NCI-H2029 treated with DMSO at 0.1 percent for 48 hours (cell line): Measurements from ENCODE around the gene GATA3.
"Not testable (repeated sequence)": the region's sequence is repeated elsewhere in the genome, so short reads cannot be mapped to it uniquely, and the experiment has no call there.

Experiments
- DNase-seq: peaks from one replicate; lab custom pipeline; 2025; lab: John Stamatoyannopoulos, UW

Gene GATA3

DNA sequence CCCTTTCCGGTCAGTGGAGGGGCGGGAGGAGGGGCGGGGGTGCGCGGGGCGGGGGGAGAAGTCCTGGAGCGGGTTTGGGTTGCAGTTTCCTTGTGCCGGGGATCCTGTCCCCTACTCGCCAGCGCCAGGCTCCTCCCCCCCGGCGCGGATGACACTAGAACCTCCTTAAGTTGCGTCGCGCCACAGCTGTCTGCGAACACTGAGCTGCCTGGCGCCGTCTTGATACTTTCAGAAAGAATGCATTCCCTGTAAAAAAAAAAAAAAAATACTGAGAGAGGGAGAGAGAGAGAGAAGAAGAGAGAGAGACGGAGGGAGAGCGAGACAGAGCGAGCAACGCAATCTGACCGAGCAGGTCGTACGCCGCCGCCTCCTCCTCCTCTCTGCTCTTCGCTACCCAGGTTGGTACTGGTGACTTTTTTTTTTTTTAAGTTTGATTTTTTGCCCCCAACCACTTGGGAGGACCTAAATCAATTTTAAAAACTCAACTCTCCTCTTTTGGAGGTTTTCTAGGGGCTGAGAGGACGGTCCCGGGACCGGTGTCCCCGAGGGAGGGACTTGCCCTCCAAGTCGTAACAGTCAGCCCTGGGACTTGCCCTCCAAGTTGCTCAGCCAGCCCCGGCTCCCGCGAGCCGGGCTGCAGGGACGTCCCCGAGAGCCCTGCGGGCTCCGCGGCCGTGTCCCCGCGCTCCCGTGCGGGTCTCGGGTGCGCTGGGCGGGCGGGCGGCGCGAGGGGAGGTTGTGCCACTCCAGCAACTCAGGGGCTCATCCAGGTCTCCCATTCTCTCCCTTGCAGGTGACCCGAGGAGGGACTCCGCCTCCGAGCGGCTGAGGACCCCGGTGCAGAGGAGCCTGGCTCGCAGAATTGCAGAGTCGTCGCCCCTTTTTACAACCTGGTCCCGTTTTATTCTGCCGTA is at the start of gene GATA3:
GATA3 (plus strand) TSS at position 195 of the 914 bp plus-strand sequence. CDS start 968 bp downstream, outside the sequence.
- no peak for DNase-seq

DNA sequence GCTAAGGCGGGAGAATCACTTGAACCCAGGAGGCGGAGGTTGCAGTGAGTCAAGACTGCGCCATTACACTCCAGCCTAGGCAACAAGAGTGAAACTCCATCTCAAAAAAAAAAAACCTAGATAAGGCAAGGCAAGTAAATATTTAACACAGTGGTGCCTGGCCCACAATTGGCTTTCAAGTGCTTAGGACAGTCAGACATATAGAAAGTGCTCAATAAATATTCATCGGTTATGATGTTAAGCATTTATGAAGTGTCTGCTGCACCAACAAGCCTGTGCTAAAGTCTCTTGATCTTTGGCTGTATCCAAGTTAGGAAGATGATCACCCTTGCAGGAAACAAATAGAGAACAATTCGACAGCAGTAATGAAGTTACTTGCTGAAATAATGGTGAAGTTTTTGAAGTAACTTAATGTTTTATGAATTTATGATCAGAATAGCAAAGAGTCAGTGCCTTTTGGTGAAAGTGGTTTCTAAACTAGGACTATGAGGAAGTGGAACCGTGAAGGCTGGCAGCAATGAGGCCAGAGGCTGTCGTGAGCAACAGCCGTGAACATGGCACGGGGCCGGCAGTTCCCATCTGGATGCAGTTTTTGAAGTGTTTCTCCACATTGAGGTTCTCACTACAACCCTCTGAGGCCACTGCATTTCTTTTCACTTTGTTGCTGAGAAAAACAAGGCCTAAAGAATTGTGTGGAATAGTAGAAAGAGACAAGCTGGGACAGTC is 48.1 kb upstream of the GATA3 start:
- no peak for DNase-seq

DNA sequence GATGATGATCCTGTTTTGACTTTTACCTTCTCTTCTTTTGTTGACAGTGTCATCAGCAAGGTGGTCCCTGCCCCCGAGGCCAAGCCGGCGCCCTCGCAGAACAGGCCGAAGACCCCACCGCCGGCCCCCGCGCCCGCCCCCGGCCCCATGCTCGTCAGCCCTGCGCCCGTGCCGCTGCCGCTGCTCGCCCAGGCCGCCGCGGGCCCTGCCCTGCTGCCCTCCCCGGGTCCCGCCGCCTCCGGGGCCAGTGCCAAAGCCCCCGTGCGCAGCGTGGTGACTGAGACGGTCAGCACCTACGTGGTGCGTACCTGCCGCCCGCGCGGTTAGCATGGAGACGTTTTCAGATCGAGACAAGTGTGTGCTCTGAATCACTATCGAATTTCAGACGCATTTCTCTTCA is 45.5 kb upstream of the GATA3 start:
- no peak for DNase-seq

DNA sequence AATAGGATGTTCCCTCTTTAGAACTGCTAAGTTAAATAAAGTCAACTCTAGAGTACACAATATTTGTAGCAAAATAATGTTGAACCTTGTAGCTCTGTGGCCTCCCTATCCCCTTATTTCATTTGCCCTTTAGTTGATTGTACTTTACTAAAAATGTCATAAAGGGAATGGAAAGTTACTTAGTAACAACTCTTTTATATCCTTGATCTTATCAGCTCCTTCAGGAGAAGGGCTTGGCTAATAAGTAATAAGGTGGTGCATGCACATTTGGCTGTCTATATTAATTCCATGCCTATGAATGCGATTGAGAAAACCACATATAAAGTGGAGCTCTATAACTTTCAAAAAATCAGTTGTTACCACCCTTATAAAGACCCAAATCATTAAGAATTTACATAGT is 41.5 kb upstream of the GATA3 start:
- no peak for DNase-seq

DNA sequence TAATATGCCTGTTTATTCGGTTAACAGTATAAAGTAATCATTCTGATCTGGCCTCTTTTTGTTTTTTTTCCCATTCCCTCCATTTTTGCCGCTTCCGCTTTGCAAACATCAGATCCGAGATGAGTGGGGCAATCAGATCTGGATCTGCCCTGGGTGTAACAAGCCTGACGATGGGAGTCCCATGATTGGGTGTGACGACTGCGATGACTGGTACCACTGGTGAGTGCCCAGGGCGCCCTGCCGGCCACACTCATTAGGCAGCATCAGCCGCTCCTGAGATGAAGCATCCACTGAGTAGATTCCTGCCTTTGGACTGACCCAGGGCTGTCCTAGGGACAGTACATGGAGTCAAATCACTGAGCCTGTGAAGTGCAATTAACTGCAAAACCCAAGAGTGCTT is 40.9 kb upstream of the GATA3 start:
- no peak for DNase-seq

DNA sequence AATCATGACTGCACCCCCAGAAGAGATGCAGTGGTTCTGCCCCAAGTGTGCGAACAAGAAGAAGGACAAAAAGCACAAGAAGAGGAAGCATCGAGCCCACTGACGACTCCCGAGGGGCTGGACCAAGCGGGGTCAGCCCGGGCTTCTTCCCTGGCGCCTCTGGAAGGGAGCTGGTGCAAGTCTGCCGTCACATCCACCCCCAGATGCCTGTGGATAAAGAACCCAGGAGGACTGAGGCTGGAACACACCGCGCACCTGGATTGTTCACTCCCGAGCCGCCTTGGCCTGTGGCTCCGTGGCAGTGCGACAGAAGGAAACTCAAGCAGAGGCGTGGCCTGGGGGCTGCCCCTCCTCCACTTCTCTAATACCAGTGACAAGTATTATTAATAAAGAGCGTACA is 39.8 kb upstream of the GATA3 start:
- no peak for DNase-seq

DNA sequence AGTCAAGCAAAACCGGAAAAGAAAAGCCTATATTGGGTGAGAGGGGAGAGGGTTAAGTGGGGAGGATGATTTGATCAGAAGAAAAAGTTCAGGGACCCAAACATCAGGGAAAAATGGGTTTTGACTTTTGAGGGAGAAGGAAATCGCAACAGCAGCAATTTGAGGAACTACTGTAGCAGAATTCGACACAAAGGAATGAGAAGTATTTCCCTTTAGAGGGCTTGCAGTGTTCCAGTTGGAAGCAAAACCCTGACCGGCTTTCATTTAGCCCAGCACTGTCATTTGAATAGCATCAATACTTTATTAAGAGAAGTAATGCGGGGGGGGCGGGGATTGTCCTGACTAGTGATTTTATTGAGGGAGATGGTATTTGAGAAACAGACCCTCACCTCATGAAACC is 37.2 kb upstream of the GATA3 start:
- no peak for DNase-seq

DNA sequence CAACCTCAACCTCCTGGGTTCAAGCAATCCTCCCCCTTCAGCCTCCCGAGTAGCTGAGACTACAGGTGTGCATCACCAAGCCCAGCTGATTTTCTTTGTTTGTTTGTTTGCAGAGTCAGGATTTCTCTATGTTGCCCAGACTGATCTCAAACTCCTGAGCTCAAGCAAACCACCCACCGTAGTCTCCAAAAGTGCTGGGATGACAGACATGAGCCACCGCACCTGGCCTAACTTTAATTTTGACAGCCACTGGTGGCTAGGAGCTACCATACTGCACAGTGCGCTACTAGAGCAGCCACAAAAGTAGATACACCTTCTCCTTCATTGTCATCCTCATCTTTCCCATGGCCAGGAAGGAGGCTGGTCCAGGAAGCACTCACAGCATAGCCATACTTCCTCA is 31.2 kb upstream of the GATA3 start:
- DNase-seq = no peak

DNA sequence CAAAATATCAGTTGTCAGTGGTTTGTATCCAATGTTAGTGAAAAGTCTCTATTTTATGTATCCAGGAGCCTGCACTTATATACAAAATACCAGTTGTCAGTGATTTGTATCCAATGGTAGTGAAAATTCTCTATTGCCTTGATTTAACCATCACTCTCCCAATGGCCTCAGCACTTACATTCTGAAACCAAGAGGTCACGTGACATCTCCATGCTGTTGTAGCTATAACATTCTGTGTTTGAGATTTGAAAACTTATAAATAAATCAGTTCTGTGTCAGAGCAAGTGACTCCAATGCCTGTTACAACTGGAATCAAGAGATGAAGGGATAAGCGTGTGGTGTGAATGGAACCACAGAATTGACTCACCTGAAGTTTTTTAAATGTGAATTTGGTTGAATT is 30.6 kb upstream of the GATA3 start:
- DNase-seq = no peak

DNA sequence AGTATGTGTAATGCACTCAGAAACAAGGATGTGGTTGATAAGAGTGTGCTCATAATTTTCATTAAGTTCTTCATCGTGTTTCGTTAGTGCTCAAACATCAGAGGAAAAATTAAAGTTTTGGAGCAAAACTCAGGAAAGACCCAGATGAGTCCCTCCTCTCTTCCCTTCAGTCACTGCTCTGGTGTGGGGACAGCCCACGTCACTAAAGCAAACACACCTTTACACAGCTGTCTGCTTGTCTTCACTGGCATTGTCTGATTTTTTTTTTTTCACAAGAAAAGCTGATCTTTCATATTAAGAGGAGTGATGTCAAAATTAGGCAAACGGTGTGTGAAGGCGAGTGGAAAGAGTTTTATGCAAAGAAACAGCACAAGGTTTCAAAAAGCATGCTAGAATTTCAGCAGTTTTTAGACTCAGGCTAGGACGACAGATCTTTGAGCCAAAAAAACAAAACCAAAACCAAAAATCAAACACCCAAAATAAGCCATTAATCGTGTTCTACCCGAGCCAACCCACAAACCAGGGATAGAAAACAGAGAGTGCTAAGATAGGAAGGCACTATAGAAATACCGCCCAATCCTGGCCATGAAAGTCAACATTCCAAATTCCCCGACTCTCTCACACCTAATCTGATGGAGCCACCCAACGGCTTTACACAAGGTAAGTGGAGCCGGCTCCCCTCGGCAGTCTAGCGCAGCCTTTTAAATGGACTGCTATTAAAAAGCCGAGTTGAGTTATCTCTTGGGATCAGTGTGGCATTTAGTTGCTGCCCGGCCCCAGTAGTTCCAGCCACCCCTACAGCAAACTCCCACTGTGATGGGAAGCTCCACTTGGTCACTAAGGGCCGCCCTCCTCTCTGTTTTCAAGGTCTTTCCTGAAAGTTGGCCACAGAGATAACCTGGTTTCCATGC is 27.9 kb upstream of the GATA3 start:
- DNase-seq = no peak

DNA sequence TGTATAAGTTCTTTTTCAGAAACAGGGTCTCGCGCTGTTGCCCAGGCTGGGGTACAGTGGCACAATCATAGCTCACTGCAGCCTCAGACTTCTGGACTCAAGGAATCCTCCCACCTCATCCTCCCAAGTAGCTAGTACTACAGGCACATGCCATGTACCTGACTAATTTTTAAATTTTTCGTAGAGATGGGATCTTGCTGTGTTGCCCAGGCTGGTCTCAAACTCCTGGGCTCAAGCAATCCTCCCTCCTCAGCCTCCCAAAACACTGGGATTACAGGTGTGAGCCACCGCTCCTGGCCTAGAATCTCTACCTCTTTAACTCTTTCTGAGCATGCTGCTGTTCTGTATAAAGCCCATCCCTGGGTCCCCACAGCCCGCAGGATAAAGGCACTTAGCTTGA is 23.3 kb upstream of the GATA3 start:
- DNase-seq = not testable (repeated sequence)

DNA sequence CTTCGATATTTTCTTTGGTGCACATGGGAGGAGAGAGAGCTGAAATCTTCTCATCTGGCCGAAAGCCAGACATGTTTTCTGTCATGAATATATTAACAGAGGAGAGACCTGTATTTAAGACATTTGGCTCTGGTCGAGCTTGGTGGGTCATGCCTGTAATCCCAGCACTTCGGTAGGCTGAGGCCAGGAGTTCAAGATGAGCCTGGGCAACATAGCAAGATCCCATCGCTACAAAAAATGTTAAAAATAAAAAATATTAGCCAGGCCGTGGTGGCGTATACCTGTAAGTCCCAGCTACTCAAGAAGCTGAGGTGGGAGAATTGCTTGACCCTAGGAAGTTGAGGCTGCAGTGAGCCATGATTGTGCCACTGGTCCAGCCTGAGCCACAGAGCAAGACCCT is 21.9 kb upstream of the GATA3 start:
- DNase-seq = no peak

DNA sequence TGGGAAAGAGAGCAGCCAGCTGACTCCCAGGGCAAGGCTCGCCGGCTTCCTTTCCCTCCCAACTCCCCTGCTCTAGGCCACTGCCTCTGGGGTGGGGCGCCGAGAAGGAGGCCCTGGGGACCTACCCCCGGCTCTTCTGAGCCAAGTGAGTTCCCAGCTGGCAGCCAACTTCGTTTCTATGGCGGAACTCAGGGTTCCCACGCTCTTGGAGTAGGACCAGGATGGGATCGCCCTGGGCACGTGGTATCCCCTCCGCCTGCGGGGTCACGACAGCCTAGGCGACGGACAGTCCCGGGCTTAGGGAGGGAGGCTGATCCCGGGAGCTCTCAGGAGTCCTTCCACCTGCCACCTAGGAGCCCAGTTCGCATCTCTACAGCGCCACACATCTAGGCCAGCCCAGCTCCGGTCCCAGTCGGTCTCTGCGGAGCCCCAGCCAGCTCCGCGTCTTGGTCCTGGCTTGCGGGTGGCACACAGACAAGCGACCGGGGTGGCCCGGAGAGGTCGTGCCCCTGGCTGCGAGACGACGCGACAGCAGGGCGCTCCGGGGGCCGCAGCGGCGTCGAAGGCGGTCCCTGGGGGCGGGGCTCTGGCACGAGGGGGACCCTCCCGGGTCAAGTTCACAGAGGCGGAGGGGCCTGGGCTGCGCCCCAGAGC is 20.5 kb upstream of the GATA3 start:
- no peak for DNase-seq

DNA sequence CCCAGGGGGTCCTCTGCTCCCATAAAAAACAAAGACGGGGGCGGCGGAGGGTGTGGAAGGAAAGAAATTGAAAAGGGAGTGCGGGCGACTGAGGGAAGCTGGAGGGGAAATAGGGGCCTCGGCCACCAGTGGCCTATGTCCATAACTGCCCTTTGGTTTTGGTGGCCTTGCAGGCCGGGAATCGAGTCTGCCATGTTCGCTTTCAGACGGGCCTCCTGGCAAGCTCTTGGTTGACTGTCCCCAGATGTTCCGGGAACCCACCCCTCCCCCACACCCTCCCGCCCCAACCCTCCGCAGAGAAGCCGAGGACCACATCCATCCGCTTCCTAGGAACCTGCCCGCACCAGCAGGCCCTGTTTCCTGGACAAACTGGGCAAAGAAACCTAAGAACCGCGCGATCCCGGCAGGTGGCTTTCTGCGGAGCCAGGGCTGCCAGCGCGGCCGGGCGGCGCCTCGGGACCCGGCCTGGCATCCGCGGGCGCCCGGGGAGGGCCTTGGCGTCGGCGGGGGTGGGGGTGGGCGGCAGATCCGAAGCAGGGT is 20.0 kb upstream of the GATA3 start:
- no peak for DNase-seq

DNA sequence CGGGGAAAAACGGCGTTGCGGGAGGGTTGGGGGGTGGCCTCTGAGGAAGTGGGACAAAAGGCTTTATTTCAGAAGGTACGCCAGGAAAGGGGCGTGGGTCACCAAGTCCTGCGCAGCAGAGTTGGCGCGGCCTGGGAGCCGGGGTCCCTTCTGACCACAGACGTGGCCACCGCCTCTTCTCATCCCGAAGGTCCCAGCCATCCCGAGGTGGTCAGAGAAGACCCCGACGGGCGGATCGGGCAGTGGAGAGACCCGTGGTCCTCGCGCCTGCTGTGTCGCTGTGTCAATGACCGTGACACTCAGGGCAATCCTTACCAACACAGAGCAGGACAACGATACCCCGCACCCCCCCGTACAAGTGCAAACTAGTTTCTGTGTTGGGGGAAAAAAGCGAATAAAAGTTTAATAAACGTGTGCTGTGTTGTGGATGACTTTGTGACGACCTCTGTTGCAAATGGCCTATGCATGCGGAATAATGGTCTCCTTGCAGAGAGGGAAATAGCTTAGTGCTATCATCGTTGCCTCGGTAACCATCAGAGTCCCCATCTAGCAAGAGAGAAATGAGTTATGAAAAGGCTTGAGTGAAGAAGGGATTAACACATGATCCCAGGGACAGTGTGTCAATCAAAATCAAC is 19.4 kb upstream of the GATA3 start:
- no peak for DNase-seq

DNA sequence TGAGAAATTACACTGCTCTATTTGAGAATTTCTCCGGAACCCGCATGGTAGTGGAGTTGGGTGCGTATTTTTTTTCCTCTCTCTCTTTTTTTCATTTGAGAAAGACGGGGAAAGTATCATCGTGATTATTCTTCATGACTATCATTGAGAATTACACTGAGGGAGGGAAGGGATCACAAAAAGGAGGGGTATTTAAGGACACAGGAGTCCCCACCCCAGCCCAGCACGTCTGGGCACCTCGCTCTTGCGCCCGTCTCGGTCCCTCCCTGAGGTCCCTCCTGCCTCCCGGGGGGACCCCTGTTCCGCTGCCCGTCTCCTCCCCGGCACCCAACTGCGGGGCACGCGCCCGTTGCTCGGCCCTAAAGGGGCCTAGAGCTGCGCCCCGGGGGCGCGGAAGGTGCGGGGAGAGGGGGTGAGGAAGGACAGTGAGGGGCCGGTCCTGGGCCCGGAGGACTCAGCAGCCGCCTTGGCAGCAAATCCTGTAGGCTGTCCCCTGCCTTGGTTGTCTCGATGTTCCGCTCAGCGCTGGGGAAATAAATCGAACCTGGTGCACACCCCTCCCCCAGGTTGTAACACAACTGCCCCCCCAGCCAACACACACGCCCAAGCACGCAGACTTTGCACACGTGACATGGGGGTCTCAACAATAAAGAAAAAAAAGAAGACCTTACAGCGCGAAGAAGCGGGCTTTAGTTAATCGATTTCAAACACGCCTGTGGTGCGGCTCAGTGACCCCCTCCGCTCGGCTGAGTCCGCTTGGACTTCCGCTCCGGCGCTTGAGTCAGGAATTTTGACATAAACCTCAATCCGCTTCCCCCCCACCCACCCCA is 18.6 kb upstream of the GATA3 start:
- DNase-seq = no peak

DNA sequence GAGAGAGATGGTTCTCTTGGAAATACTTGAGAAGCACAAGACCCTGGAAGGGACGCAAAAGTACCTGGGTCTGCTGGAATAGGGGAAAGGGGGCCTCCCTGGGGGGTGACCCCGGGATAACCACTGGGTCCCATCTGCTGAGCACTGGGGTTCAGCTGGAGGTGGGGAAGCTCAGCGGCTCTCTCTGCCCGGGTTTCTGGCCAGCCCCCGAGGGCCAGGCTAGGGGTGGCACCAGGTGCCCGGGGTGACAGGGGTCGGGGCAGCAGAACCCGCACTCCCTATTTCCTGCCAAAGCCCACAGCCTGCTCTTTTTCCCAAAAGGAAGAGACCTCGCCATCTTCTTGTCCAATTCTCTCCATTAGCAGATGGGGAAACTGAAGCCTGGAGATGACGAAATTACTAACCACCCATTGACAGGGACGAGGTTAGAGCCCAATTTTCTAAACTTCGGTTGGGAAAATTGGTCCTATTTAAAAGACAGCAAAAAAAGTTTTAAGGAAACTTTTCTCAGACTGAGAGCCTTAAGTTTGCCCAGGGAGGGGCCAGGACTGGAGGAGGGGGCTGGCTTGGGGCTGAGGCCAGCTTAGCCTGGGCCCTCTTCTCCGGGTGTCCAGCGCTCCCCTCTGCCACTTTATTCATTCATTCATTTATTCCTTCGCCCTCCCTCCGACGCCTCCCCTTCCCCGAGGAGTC is 17.8 kb upstream of the GATA3 start:
- no peak for DNase-seq

DNA sequence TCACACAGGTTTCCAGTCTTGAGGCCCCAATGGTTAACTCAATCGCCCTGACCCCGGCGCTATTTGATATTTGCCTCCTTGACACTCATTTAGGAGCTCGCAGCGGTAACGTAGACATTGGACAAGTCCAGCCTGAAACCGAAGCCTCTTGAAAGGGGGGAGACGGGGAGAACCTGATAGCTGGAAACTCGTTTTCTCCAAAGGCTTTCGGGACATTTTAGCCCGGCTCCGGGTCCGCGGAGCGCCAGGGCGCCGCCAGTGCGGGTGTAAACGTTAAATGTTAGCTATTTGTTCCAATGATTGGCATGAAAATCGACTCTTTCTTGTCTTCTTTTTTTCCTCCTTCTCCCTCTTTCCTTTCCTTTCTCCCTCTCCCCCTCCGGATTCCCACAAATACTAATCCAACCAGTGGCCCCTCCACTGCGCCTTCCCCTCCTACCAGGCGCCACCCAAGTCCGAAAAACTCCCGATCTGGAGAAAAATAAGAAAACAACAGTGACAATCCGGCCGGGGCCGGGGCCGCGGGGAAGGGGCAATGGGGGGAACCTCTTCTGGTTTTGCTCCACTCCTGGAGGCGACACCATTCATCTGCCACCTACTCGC is 17.2 kb upstream of the GATA3 start:
- DNase-seq = no peak
